RPMI7951 (cell line): ENCODE results near the gene CASP9. TPM values are rescaled to one million over a fixed set of nuclear protein-coding genes. Genes with fewer than 3 reads are reported as not detected.
"Not testable (repeated sequence)": the region's sequence is repeated elsewhere in the genome, so short reads cannot be mapped to it uniquely, and the experiment has no call there.

ENCODE experiments used
- DNase-seq: peaks from one replicate; pipeline ENCODE4 v3.0.0-alpha.2; 2012; ENCODE audit warnings: low read depth
- total RNA-seq: library from RNA; depleted of rRNA; stranded (reverse); fragments of >200 nt; shearing (Covaris generic); gene quantifications from 2 replicates; pipeline ENCODE4 v1.2.3, GENCODE V29; 2014

Gene CASP9
- total RNA-seq, 1 experiment from 2014 or later, result 8.7 TPM

DNA sequence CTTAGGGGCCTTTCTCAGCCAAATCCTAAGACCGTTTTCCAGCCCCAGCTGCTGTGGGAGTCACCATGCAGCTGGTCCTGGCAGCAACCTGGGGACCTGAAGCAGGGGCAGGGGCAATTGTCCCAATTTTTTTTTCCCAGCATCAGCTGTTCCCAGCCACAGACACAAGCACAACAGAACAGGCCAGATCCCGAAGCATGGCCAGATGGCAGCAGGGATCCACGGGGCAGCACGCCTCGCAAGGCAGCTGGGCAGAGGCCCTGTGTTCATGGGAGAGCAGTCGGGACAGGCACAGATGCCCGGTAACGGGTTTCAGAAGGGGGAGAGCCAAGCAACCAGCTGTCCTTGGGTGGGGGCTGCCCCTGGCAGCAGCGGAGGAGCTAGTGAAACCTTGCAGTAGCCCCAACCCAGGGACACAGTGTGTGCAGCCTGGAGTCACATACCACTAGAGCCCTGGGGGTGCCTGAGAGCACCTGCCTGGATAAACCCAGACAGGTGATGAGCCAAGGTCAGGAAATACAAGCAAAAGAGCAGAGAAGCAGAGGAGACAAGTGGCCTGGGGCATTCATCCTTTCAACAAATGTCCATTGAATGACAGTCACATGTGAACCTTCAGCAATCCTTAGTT lies 54.1 kb downstream of the CASP9 start:
- not testable (repeated sequence) for DNase-seq

GRCh38 chr1:15469361-15469760 lies 54.7 kb downstream of the CASP9 start:
- DNase-seq, result no peak

GRCh38 chr1:15468145-15468544 lies 55.9 kb downstream of the CASP9 start:
- DNase-seq, result no peak

DNA sequence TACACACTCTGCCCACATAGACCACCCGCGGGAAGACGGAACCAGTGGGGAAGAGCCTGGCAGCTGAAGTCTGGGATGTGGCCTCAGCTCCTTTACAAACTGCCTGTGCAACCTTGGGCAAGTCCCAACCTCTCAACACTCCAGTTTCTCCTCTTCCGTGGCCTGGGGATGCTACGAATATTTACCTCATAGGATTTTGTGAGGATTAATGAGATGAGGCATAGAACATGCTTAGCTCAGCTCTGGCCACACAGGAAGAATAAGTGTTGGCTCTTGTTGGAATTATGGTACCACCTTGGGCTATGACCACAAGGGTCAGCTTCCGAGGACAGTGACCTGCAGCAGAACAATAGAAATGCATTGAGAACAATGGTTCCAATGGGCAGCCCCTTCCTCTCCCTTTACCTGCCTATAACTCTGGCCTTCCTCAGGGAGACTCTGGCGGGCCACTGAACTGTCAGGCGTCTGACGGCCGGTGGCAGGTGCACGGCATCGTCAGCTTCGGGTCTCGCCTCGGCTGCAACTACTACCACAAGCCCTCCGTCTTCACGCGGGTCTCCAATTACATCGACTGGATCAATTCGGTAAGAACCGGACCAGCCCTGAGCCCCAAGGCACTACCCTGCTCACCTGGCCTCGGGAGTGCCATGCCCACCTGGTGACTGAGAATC lies 56.9 kb downstream of the CASP9 start:
- DNase-seq, result not testable (repeated sequence)

DNA sequence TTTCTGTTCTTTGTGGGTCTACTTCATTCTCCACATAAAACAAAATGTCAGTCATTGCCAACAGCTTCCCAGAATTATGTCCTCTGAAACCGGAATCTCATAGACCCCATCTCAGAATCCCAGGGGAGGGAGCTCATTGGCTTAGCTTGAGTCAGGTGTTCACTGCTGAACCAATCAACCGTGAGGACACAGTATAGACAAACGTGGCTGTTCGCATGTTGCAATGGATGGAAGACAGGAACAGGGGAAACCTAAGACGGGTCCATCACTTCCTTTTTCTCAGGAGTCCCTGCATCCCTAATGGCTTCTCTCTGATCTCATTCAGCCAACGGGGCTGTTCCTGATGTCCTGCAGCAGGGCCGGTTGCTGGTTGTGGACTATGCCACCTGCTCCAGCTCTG lies 58.3 kb downstream of the CASP9 start:
- no peak for DNase-seq

GRCh38 chr1:15463926-15464322 lies 60.1 kb downstream of the CASP9 start:
- DNase-seq, result not testable (repeated sequence)

DNA sequence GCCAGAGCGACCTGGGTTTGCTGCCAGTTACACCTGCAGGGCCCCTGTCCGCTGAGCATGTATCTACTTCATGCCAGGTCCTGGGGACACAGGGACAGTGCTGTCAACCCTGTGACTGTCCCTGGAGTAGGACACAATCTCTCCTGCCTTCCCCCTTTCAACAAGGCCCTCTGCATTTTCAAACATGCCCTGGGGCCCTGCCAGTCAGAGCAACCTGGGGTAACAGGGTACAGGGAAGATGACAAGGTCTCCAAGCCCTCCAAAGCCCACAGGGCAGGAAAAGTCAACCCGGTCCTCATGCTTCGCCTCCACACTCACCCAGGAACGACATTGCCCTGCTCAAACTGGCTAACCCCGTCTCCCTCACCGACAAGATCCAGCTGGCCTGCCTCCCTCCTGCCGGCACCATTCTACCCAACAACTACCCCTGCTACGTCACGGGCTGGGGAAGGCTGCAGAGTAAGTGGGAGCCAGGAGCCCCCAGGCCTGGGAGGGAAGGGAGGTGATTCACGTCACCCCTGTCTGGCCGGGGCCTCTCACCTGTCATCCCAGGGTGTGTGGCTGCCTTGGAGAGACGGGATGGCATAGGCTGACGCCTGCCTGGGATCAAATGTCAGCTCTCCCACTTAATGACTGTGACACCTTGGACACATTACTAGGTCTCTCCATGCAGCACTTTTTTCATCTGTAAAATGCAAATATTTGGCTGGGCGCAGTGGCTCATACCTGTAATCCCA lies 60.8 kb downstream of the CASP9 start:
- not testable (repeated sequence) for DNase-seq

DNA sequence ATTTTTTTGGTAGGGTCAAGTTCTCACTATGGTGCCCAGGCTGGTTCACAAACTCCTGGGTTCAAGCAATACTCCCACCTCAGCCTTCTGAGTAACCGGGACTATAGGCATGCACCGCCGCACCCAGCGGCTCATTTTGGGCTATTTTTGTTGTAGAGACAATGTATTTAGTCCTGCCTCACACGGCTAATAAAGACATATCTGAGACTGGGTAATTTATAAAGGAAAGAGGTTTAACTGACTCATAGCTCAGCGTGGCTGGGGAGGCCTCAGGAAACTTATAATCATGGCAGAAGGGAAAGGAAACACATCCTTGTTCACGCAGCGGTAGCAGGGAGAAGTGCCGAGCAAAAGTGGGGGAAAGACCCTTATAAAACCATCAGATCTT lies 63.3 kb downstream of the CASP9 start:
- peak; percentile 38 for DNase-seq

GRCh38 chr1:15459771-15460707 lies 64.0 kb downstream of the CASP9 start:
- peak; percentile 86 for DNase-seq

- not testable (repeated sequence) for DNase-seq
These were observed 65.6 kb downstream of the CASP9 start for GRCh38 chr1:15458388-15458787.

DNA sequence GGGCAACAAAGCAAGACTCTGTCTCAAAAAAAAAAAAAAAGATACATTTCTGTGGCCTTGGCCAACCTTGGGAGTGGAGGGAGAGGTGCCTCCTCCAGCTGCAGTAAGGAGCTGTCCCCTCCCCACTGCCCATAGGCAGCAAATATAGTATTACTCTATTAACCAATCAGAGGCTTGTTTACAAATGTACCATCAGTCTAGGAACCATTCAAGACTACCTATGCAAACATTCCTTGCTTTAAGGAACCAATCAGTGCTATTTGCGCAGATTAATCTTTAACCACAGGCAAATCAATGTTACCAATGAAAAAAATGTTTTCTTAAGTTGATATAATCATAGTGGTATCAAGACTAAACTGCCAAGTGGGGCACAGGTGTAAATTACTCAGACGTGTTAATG lies 66.4 kb downstream of the CASP9 start:
- no peak for DNase-seq

GRCh38 chr1:15456313-15456954 lies 67.6 kb downstream of the CASP9 start, which contains the start of gene CELA2A:
Gene CELA2A, plus strand, starts transcription at chr1:15456732. Its CDS starts 22 bp downstream, at chr1:15456754.
- DNase-seq, result no peak

DNA sequence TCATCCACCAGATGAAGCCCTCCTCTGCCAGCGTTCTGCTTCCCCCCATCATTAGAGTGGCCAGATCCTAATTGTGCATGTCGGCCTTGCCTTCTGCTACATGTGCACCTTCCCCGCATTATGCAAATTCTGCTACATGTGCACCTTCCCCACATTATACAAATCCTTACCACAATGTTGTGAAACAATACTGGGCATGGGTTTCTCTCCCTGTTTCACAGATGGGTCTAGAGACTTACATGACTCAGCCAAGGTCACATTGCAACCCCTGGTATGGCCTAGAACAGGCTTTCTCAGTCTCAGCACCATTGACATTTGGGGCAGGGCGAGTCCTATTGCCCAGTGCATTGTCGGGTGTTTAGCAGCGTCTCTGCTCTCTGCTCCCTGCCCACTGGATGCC lies 68.5 kb downstream of the CASP9 start:
- DNase-seq, result peak; percentile 63

GRCh38 chr1:15454256-15454655 lies 69.8 kb downstream of the CASP9 start:
- peak; percentile 66 for DNase-seq

DNA sequence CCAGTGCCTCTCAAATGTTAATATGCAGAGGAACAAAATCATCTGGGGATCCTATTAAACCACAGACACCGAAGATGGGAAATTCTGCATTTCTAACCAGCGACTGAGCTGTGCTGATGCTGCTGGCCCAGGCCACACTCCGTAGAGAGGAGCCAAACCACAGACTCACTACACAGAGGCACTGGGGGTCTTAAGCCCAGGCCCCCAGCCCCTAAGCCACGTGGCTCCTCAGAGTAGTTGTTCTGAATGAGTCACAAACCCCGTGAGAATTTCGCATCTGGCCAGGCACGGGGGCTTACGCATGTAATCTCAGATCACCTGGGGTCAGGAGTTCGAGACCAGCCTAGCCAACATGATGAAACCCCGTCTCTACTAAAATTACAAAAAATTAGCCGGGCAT lies 70.3 kb downstream of the CASP9 start:
- no peak for DNase-seq

- DNase-seq, result no peak
These were observed 71.0 kb downstream of the CASP9 start for GRCh38 chr1:15452866-15453571.

DNA sequence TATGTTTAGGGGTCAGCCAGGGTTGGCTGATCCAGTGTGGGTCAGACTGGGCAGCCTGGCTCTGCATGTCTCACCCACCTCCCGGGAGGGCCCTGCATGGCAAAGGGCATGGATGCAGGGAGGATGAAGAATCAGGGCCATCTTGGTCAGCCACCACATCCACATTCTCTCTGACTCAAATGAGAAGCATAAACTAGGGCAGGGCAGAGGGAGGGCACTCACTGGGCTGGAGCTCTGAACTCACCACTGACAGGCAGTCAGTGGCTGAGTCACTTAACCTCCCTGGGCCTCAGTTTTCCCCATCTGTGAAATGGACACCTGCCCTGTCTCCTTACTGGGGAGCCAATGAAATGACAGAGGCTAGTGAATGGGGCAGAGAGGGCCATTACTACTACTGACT lies 71.8 kb downstream of the CASP9 start:
- DNase-seq, result peak; percentile 23

DNA sequence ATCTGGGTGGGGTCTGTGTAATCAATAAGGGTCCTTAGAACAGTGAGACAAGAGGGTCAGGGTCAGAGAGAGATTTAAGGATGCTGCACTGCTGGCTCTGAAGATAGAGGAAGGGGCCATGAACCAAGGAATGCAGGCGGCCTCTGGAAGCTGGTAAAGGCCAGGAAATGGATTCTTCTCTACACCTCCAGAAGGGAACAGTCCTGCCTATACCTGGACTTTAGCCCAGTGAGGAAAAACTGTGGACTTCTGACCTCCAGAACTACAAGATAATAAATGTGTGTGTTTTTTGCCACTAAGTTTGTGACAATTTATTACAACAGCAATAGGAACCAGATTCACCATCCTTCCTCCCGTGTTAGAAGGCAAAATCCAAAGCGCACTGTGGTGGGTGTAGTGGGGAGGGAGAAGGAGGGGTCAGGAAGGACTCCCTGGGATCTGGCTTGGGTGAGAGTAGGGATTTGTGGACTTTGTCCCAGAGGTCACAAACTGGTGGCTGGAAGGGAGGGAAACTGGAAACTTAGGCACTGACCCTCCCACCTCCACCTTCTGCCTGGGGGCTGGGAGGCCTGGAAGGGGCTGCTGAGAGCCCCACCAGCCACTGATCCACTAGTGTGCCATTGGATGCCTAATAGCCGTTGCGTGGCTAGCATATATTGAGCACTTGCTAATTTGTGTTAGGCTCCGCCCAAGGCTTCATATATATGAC lies 72.8 kb downstream of the CASP9 start:
- DNase-seq, result no peak

DNA sequence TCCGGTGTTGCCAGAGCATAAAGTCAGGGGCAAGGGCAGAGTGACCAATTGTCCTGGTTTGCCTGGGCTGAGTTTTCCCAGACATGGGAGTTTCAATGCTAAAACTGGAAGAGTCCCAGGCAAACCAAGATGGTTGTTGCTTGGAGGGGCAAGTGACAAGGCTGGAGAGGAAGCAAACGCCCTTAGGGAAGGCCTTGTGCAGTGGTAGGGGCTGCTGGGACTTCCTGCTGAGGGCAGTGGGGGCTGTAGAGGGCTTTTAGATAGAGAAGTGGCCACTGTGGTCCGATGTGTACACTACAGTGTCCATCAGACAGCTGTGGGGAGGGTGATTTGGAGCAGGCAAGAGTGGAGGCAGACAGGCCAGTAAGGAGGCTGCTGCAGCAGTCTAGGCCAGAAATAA lies 74.4 kb downstream of the CASP9 start:
- no peak for DNase-seq

- DNase-seq, result no peak
These were observed 75.0 kb downstream of the CASP9 start for GRCh38 chr1:15448877-15449462.
